Activated CD4-positive, alpha-beta T cell treated with anti-CD3 and anti-CD28 coated beads for 48 hours (primary cell): ENCODE data around the gene SYNPO2.

ENCODE experiments used
- DNase-seq: peaks from one replicate; pipeline ENCODE4 v3.0.0-alpha.2; 2020

Gene SYNPO2

GRCh38 chr4:118883861-118884260, 4.8 kb upstream of the SYNPO2 start:
- DNase-seq: no peak

DNA sequence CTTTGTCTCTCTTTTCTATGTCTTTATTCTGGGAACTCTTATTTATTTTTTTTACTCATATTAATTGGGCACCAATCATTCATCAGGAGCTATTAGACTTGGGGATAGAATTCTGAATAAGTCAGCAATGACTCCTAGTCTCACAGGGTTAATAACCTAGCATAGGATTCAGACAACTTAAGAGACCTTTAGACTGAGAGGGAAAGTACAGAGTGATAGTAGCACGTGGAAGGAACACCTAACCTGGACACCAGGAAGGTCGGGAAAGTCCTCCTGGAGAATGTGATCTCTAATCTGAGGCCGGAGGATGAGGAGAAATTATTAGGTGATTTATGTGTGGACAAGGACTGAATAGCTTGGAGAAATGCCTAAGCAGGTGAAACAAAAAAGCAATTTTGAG, 3.9 kb upstream of the SYNPO2 start:
- no peak for DNase-seq

DNA sequence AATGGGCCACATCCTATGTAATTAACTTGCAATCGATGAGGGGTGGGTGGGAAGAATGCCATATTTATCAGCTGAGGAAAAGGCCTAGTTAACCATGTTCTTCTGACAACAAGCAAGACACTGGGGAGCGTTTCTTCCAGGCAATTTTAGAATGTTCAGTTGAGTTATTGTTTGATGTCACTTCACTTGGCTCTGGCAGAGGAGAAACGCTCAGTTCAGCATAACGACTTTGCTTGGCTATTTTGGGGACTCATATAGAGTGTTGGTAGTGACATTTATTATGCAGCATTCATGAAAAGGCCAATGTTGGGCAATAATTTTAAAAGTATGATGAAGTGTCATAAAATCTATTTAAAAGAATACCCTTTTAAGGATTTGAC, 648 bp downstream of the SYNPO2 start:
- DNase-seq: no peak

GRCh38 chr4:118894034-118894433, 5.4 kb downstream of the SYNPO2 start:
- DNase-seq: no peak

DNA sequence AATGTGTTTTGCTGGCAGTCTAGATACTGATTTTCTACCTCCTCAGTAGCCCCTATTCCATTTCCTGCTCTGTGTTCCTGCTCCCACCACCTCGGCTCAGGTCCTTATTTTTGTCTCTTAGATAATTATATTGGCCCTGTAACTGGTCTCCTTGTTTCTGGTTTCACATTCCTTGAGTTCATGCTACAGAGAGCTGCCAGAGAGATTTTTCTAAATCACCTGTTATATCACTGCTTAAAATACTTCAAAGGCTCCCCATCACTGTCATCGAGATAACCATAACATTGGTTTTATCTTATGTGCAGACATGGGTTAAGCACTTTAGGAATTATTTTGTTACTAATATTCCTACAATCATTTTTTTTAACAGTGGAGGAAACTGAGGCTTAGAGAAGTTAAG, 9.6 kb downstream of the SYNPO2 start:
- DNase-seq: no peak

DNA sequence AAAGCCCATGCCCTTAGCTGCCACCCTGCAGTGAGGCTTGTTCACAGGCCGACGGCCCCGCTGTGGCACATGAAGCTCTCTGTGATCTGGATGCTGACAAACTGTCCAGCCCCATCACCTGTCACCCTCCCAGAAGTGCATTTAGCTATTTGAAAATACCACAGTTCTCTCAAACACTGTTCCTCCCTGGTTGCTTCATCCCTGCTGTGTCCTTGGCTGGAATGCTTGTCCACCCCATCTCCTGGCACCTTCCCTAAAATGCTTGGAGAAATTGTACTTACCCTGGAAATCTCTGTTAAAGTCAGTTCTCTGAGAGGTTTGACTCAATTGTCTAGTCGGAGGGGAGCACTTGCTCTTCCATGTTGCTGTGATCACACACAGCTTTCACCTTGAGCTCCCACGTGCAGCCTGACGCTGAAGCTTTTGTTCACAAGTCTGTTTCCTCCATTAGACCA, 10.1 kb downstream of the SYNPO2 start:
- DNase-seq: no peak

DNA sequence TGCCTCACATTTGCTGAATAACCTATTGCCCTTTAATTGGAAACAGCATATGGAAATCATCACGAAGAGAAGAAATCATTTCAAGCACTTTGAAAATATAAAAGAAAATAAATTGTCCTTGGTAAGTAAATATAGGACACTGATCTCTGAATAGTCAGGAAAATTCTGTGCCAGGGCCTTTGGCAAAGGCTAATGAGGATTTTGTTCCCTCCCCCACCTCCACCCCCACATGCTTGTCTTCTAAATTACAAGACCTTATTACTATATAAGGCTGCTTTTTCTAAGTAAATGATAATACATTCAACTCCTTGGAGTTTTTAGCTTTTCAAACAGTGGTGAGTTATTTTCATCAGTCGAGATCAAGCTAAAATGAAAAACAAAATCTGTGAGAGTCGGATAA, 15.8 kb downstream of the SYNPO2 start:
- no peak for DNase-seq

- DNase-seq: no peak
These were observed 16.3 kb downstream of the SYNPO2 start for GRCh38 chr4:118904935-118905334.

GRCh38 chr4:118905566-118905965, 16.9 kb downstream of the SYNPO2 start:
- DNase-seq: no peak

DNA sequence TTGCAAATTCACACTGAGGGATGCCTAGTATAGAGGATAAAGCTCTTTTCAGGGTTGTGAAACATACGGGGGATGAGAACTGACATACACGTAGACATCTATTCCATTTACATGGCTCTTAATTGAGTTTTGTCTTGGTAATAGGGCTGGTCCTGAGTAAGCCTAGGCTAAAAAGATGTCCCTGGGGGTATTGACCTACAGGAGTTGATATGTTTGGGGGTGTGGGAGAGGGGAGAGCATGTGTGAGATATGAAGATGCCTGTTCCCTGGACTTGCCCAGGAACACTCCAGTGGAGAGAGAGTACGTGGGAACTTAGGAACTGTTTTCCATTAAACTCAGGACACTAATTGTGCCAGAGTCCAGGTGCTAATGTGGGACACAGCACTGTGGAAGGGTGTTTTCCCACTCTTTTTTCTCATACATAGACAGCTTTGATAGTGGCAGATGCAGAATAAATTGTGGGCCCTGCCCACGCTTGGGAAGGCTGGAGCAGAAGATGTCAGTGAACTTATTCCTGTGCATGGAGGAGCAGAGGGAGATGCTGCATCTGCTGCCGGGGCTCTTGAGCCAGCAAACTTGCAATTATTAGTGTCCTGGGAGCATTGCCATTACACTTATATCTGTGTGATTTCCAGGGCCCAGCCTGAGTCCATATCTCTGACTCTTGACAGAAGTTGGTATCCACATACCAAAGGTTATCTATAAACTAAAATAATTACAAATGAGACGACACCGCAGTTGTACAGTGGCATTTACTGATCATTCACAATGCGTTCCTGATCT, 20.7 kb downstream of the SYNPO2 start:
- DNase-seq: no peak

GRCh38 chr4:118910221-118910620, 21.6 kb downstream of the SYNPO2 start:
- no peak for DNase-seq

DNA sequence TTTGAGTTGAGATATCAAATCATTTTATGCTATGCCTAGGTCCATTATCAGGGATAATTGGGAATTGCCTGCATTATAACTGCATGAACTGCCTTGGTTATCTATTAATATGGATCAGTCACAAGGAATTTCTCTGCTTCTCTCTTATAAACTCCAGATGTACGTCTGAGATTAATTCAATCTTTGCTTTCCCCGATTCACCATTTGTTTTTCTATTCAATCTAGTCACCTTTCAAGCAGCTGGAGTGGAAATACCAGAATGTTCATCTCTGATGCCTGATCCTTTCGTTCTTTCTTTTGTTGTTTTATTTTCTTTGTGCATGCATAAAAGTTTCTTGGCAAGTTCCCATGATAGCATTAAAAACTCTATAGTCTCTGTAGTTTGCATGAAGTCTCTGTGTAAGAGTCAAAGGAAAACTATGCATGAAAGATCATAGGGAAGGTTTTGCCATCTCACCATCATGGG, 22.6 kb downstream of the SYNPO2 start:
- DNase-seq: no peak

DNA sequence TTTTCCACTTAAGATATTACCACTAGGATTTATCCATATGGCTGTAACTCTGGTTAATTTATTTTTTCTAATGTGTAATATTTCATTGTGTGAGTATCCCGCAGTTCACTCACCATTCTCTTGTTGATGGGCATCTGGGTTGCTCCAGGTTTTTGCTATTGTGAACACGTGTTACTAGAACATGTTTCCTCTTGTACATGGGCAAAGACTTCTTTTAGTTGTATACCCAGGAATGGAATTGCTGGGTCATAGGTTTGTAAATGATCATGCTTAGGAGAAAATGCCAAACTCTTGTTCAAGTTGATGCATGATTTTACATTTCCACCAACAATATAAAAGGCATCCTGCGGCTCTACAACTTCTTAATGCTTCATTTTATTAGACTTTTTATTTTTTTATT, 26.8 kb downstream of the SYNPO2 start:
- no peak for DNase-seq

- no peak for DNase-seq
These were observed 28.1 kb downstream of the SYNPO2 start for GRCh38 chr4:118916691-118917289.

DNA sequence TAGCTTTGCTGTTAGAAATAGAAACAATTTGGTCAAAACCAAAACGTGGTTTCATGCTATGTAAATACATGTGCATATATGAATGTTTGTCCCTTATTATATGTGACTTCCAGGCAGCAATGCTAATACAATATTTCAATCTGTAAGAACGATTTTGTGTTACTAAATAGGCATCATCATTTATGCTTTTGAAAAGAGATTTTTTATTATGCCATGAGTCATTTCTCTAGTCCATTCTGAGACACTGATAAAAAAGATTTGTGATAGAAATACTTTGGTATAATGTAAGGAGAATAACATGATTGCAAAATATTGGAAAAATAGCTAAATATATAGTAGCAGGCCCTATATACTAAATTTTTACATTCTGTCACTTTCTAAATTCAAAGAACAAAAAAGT, 28.9 kb downstream of the SYNPO2 start:
- DNase-seq: no peak

DNA sequence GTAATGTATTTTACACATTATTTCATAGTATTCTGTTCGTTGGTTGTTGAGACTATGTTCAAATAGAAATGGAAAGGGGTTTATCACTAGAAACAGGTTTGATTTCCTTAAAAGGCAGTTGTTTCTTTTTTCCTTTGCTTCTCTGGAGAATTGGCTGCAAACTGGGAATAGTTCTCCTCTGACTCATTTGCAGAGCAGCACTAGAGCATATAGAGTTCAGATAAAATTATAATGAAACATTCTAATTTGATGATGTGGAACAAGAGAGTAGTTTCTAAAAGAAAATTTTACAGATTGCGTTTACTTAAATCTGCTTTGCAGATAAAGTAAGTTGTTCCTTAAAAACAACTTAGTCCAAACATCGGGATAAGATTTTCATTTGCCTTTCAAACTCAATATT, 29.7 kb downstream of the SYNPO2 start:
- DNase-seq: no peak

DNA sequence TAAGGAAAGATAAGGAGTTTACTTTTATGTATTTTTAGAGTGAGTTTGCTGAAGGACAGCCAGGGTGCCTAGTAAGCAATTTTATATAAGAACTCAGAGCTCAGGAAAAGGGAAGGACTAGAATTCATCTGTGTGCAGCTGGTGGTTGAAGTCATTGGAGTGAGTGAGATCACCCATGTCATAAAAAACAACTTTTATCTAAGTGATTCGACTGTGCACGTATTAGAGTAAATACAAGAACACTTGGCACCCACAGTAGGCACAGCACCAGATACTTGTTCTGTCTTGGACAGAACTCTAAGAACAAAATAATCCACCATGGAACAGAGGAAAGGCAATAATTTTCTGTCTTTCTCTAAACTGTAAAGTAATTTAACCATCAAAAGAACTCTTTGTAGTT, 31.6 kb downstream of the SYNPO2 start:
- no peak for DNase-seq

DNA sequence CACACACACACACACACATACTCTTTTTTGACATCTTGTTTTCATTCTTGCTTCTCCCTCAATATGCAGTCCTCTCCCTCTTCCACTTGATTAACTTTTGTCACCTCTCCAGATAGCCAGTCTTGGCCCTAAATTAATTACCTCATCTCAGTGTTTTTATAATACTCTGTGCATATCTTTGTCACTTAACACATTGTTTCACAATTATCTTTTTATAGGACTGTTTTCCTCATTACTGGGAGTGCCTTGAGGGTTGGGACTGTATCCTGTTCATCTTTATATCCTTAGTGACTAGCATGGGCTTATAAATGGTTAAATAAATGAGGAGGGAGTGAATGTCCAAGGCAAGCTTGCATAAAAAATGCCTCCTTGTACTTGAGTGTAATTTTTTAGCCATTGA, 33.1 kb downstream of the SYNPO2 start:
- DNase-seq: no peak

DNA sequence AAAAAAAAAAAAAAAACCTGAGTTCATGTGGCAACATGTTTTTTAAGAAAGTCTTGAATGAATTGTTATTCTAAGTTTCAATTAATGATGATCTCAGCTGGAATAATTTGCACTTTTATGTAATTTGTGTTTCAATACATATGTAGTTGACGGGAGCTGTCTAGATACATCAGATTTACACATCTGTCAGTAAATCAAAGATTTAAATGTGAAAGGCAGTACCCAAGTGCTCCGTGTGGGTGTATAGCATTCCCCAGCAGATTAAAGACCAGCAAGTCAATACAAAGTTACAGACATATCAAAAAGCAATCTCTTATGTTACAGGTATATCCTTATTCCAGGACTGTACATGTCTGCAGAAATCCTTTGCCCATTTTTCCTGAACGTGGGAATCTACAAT, 35.2 kb downstream of the SYNPO2 start:
- no peak for DNase-seq

- no peak for DNase-seq
These were observed 39.3 kb downstream of the SYNPO2 start for GRCh38 chr4:118927974-118928373.

GRCh38 chr4:118930255-118930654, 41.6 kb downstream of the SYNPO2 start:
- no peak for DNase-seq

- no peak for DNase-seq
These were observed 43.1 kb downstream of the SYNPO2 start for GRCh38 chr4:118931786-118932185.

DNA sequence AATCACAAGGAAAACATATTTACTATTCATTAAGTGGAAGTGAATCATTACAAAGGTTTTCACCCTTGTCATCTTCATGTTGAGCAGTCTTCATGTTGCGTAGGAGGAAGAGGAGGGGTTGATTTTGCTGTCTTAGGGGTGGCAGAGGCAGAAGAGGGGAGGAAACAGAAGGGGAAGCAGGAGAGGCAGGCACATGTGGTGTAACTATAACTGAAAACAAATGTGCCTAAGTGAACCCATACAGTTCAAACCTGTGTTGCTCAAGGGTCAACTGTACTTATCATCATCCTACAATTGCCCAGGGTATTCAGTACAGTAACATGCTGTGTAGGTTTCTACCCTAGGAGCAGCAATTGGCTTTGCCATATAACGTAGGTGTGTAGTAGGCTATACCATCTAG, 47.2 kb downstream of the SYNPO2 start:
- no peak for DNase-seq

DNA sequence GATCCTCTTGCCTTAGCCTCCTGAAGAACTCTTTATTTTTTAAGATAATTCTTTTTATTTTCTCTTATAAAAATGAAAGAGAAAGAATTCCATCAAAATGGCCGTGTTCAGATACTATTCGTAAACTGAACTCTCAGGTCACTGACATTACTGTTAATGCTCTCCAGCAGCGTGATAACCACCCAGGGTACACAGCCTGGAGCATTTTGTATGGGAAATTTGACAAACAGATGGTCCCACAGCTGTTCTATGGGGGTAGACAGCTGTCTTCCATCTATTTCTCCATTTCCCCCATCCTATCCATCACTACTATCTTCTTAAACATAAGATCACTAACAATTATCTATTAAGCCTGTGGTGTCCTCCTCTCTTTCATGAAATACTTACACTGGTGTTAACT, 47.8 kb downstream of the SYNPO2 start:
- no peak for DNase-seq
